NCI-H2196 treated with DMSO at 0.1 percent for 48 hours (cell line): ENCODE data around the gene IFT57.

Source experiments
- DNase-seq: peaks from one replicate; lab custom pipeline; 2025; ENCODE audit not compliant: unreplicated experiment; lab: John Stamatoyannopoulos, UW

IFT57 gene

DNA sequence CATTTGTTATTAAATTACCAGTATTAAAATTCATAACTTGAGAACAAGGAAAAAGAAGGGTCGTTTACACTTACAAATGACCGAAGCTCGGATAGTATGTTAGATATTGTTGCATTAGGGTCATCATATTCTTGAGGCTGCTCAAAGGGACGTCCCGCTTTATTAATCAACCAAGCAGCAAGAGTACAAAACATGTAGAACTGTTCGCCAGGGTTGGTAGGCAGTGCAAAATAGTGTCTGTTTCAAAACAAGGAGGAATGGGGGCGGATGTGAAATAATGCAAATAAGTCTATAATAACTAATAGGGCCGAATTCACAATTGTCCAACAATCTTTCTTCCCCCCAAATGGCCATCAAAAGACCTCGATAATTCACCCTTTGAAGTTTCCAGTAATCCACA, 2.9 kb downstream of the IFT57 start:
- no peak for DNase-seq

DNA sequence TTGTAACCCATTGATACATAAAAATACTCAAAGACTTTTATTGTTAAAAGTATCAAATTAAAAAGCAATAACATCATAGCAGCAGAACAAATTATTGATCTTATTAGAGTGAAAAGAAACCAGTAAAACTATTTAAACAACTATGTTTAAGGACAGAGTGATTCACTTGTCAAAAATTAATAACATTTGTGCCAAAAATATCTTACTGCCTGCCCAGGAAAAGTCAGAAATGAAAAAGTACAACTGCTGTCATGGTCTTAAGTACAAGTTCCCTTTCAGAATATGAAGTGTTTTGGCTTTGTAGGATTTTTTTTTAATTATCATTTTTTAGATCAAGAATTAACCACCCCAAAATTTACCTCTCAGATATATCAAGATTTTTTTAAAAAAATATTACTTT, 3.4 kb downstream of the IFT57 start:
- no peak for DNase-seq

DNA sequence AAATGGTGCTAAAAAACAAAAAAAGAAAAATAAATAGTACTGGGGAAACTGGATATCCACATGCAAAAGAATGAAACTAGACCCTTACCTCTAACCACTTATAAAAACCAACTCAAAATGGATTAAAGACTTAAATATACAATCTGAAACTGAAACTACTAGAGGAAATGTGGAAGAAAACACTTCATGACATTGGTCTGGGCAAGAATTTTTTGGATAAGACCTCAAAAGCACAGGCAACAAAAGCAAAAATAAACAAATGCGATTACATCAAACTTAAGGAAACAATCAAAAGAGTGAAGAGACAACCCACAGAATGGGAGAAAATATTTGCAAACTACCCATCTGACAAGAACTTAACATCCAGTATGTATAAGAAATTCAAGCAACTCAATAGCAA, 6.4 kb downstream of the IFT57 start:
- DNase-seq: no peak

DNA sequence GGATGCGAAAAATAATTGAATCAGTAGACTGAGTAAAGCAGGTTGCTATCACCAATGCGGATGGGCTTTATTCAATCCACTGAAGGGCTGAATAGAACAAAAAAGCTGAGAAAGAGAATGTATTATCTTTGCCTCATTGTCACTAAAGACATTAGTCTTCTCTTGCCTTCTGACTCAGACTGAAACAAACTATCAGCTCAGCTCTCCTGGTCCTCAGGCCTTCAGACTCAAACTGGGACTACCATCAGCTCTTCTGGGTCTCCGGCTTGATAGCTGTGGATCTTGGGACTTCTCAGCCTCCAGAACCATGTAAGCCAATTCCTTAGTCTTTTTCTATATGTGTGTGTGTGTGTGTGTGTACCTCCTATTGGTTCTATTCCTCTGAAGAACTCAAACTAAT, 12.6 kb downstream of the IFT57 start:
- DNase-seq: no peak

DNA sequence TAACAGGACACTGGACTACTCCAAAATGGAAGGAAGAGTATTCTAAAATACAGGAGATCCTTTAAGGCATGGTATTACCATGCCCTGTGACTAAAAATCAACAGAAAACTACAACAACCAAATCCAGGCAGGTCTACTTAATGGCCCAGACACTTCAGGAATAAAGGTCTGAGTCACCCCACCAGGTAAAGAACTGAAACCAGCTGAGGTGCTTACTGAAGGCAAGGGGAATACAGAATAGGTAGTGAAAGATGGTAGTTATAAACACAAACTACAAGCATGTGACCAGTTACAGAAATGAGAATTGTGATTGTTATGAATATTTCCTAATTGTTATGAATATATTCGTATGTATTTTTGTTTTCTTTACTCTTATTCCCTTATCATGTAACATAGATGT, 13.4 kb downstream of the IFT57 start:
- DNase-seq: no peak

DNA sequence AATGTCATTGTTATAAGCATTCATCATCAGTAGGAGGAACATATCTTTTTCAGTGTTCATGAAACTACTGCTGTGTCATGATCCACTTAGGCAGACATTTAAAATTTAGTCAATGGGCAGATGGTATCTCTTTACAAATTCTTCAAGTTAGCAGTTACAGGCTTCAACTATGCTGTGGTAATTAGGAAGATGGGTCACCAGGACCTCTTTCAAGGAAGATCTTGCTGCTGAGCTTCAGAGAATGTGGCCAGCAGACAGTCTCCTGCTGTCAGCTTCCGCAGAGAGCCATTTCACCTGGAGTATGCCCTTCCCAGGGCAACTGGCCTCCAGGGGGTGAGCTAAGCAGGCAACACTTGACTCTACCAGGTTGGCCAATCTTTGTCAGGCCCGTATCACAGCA, 19.4 kb downstream of the IFT57 start:
- DNase-seq: no peak

DNA sequence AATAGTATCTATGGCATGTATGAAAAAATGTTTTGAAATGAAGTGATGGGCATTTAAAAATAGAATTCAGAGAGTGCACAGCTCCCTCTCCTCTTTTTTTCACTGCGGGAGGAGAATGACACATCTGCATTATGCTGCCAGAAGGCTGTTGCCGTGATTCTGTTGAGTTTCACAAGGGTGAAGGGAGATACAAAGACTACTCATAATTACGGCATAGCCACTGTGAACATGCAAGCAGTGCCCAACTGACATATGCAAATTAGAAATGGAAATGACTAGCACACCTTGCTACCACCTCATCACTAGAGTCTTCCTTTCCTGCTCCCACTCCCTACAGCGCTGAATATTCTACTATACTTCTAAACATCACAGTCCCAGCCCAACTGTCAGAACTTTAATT, 20.1 kb downstream of the IFT57 start:
- no peak for DNase-seq

DNA sequence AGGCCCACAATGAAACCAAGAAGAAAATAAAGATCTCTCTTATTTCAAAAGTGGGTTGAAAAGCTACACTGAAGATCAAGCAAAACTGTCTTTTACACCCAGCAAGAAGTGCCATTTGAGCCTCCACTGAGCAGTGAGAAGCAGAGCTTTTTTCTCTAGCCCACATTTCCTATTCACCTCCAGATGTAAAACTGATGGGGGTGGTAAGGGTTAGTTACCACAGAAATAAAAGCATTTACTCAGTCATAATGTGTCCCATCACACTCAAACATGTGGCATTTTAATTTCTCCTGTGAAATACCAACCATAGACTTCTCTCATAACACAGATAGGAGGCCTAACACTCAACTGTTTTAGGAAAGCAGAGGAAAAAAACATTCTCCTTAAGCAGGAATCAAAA, 21.0 kb downstream of the IFT57 start:
- DNase-seq: no peak

DNA sequence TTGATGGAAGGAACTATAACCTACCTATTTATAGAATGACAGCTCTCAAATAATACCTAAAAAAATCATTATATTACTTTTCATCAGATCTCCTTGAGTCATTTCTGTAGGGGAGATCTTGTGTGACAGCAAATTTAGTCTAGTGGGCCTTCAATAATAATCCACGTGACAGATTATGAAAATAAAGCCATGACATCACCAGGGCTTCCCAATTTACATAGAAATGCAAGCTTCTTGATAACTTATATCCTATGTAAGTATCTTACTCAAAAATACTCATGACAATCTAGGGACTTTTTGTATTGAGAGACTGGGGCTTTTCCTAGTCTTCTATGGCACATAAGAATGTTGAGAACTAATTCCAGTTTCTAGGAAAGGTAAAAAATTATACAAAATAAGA, 21.6 kb downstream of the IFT57 start:
- no peak for DNase-seq

DNA sequence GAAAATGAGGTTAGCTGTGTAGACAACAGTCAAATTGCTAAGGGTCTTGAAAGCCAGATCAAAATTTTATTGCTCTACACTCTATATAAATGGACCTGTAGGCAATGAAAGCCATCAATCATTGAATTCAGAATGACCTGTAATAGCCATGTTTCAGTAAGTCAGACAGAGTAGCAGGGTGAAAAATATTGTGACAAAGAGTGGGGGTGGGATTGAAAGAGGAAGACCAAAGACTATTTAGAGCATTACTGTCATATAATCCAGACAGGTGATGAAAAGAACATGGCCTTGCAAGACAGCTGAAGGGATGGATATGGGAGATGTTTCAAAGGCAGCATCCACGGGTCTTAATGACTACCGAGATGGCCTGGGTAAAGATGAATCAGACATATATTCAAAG, 22.2 kb downstream of the IFT57 start:
- DNase-seq: no peak

DNA sequence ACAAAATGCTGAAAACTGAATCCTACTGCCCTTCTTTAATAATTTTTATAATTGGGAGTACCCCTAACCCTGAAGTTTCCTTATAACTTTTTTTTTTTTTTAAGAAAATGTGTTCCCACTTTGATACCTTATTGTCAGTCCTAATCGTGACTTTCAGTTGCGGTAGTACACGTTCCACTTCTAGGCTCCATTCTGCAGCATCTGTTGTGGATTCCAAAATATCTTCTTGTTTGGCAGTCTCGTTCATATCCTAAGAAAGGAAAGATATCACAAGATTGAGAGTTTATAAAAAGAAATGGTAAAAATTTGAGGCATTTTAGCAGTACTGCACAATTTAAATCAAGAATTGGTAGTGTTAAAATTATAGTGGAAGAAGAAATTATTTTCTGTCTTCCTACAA, 30.8 kb downstream of the IFT57 start:
- DNase-seq: no peak

DNA sequence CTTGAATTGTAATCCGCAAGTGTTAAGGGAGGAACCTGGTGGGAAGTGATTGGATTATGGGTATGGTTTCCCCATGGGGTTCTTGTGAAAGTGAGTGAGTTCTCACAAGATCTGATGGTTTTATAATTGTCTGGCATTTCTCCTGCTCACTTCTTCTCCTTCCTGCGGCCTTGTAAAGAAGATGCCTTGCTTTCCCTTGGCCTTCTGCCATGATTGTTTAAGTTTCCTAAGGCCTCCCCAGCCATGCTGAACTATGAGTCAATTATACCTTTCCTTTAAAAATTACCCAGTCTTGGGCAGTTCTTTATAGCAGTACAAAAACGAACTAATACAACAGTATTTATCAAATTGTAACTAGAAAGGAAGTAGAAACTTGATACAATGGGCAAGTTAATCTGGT, 31.9 kb downstream of the IFT57 start:
- no peak for DNase-seq

DNA sequence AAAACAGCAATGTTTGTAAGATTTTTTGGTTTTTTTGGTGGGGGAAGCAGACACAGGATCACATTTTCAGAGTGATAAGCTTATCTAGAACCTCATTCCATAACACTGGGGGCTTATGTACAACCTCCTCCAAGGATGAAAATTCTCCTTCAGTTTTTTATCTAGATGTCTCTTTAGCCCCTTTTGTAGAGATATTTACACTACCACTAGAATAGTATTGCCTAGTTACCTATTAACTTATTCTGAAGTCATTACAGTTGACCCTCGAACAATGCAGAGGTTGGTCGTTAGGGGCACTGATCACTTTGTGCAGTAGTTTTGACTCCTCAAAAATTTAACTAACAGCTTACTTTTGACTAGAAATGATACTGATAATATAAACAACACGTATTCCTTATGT, 32.8 kb downstream of the IFT57 start:
- DNase-seq: no peak

DNA sequence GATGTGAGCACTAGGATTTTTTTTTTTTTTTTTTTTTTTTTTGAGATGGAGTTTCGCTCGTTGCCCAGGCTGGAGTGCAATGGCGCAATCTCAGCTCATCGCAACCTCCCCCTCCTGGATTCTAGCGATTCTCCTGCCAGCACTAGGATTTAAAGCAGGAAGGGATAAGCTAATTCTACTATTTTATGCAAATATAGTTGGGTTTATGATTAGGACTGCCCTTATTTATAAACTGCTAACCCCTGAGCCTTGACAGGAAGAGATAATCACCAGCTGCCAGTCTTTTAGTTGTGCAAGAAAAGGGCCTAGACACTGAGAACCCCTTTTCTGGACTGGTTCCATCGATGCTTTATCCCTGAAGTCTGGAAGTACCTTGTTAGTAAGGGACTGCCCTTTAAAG, 36.7 kb downstream of the IFT57 start:
- no peak for DNase-seq

DNA sequence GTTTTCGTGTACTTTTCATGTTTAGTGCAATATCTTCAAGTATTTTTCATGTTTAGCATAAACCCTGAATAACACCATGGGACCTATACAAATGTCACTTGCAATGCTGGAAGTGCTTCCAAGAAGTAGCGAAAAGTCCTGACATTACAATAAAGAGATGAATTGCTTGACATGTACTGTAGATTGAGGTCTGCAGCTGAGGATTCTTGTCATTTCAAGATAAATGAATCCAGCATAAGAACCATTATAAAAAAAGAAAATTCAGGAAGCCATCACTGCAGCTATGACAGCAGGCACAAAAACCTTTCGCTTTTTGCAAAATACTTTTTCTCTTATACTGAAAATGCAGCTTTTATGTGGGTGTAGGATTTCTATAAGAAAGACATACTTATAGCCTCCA, 37.4 kb downstream of the IFT57 start:
- DNase-seq: no peak

DNA sequence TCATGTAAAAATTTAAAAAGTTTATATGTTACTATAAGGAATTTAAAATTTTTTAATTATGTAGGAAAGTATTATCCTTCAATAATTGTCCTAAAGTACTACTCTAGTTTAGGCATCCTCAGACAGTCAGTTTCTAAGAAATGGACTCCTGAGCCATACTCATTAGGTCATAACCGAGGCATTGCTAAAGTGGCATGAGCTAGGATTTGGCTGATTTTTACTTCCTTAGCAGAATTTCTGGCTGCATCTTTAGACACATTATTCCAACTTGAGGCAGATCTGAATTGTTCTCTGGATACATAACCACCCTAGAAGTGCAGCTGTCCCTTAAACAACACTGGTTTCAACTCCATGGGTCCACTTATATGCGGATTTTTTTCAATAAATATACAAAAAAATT, 38.3 kb downstream of the IFT57 start:
- DNase-seq: no peak

DNA sequence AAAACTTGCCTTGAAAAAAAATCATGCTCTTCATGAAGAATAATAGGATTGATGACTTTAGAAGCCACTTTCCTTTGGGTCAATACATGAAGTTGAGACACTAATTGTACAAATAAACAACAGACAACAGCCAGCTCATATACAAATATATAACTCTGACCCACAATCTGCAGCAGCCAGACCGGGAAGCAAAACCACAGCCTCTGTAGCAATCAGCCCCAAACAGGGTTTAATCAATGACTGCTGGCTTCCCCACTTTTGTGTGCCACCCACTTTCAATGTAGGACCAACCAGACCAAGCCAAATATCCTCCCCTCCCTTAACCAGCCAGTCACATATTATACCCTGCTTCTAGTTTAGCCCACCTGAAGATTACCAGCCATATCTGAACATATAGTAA, 39.0 kb downstream of the IFT57 start:
- DNase-seq: no peak

DNA sequence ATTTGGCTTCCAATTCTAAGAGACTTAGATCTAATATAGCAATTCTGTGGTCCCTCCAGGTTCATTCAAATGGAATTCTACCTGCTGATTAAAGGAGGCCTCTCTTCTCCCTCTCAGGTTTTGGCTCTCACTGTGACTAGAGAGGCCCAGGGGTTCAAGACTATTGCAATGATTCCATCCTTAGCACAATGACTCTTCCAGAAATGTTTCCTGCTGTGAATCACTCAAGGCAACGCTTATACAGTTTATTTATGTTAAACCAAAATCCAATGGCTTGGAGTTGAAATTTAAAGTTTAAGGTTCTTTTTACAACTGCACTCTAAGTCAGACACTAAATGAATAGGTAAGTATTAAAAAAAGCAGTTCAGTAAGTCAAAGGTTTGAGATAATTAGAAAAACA, 39.9 kb downstream of the IFT57 start:
- no peak for DNase-seq

DNA sequence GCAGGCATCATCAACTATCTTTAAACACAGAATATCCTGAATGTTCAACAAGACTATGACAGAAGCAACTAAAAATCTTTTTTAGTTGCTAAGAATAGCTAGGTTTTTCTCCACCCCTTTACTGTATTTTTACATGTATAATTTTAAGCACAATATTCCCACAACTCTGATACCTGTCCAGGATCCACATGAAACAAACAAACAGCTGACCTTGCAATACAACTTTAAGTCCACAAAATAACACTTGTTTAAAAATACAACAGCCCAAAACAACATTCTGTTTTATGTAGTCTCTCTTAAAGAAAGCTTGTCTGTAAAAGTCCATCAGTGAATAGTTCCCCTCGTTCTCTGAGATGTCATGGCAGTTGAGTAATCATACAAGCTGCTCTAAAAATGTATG, 41.1 kb downstream of the IFT57 start:
- DNase-seq: no peak

DNA sequence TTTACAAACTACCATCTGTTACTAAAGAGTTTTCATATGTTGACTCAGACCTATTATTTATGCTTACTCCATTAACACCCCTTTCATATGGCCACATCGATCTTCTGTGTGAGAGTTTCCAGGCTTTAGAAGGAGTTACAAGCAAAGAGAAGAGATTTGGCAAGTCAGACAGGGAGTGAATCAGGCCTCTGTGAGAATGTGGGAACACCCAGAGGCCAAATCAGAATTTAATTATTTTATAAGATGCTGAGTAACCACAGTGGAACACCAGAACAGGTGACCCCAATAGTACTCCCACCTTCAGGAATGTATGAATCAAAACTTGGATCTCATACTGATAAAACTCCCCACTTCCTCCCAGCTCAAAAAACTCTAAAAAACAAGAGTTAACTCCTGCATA, 42.0 kb downstream of the IFT57 start:
- no peak for DNase-seq

DNA sequence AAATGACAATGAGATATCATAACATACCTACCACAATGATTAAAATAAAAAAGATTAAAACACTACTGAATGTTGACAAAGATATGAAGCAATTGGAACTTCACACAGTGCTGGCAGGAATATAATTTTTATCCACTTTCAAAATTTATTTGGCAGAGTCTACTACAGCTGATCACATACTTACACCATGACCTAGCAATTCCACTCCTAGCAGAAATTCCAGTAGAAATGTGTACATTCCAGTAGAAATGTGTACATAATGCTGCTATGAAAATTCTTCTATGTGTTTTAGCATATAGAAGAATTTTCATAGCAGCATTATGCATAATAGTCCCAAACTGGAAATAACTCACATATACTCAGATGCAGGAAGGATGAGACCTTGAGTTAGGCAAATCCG, 43.5 kb downstream of the IFT57 start:
- no peak for DNase-seq

DNA sequence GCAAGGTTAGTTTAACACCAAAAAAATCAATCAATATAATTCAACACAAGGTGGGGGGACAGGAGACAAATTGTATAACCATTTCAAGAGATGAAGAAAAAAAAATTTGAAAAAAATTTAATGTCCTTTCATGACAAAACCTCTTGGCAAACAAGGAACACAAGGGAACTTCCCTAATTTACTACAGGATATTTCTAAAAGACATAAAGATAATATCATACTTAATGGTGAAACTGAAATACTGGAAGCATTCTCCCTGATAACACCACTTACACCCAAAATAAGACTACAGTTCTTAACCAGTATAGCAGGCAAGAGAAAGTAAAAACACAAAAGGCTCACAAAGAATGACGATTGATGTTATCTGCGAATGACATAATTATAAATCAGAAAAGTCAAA, 44.7 kb downstream of the IFT57 start:
- DNase-seq: no peak

DNA sequence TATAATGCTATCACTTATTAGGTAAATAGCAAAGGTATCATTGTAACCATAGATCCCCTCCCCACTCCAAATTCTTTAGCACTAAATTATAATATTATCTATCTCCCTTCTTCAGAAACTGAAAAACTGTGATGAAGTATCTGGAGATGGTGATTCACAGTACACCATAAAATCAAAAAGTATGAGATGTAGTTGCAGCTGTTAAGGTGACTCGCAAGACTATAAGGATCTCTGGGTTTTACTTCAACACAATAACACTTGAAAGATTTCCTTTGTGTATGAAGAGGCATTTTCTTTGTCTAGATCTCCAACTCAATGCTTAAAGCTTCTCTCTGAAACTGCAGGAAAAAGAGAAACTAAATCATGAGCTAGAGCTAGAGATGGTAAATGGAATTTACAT, 46.9 kb downstream of the IFT57 start:
- no peak for DNase-seq

DNA sequence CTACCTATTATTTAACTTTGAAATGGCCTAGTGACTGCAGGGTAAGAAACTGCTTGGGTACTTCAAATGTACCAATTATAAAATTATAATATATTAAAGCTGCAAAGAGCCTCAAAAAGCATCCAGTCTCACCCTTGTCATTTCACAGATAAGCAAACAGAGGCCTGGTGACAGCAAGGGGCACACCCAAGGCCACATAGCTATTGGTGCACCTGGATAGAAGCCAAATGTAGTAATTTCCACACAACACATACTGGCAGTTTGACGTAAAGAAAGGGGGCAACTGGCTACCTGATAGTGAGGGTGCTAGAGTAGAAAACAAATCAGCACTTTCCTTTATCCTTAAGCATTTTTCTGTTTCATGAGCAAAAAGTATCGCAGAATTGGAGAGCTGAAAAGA, 51.1 kb downstream of the IFT57 start:
- DNase-seq: no peak
